ENCODE data around the gene TRAPPC12. TPM values are rescaled to one million over a fixed set of nuclear protein-coding genes. Genes with fewer than 3 reads are reported as not detected.
A peak's percentile ranks its signal among the peaks of the same experiment; 100 is the strongest.
"Not testable (repeated sequence)": the region's sequence is repeated elsewhere in the genome, so short reads cannot be mapped to it uniquely, and the experiment has no call there.

The TRAPPC12 gene
- total RNA-seq, 1 donor from 2014 or later, result 95.4 TPM

- peaks cover 24% of the 10 kb centered on the region for H3K4me1 Mint-ChIP-seq
- H3K36me3 Mint-ChIP-seq (ENCODE audit: low read depth), result peaks cover 38% of the 10 kb centered on the region
- H3K27me3 Mint-ChIP-seq, result no peaks in the 10 kb centered on the region
- ChIA-PET CTCF (no interaction called here), POLR2A (no interaction called here)
- H3K9me3 Mint-ChIP-seq, result no peaks in the 10 kb centered on the region
- intact Hi-C loops (cut with micrococcal nuclease), result no loop called here
- ATAC-seq (ENCODE audit: low read depth) (no peak), DNase-seq (no peak)
- H3K4me3 Mint-ChIP-seq, result no peak overlapping the region
- TF ChIP-seq CTCF (IDR thresholded peaks at IDR 0.05), result no peak
- no peak overlapping the region for H3K27ac Mint-ChIP-seq
These were observed 23.4 kb upstream of the TRAPPC12 start for GRCh38 chr2:3355951-3356569.

GRCh38 chr2:3356799-3357198 is 22.7 kb upstream of the TRAPPC12 start:
- H3K27ac Mint-ChIP-seq, result peak overlapping the region; percentile 46

GRCh38 chr2:3357446-3357845 is 22.0 kb upstream of the TRAPPC12 start:
- DNase-seq; H3K9me3 Mint-ChIP-seq; H3K4me3 Mint-ChIP-seq; ATAC-seq (ENCODE audit: low read depth); intact Hi-C loops (cut with micrococcal nuclease); H3K27me3 Mint-ChIP-seq; CTCF ChIA-PET; POLR2A ChIA-PET: not testable (repeated sequence)
- peaks cover 34% of the 10 kb centered on the region for H3K4me1 Mint-ChIP-seq
- peaks cover 27% of the 10 kb centered on the region for H3K36me3 Mint-ChIP-seq (ENCODE audit: low read depth)
- H3K27ac Mint-ChIP-seq, result peak overlapping the region; percentile 46

More at GRCh38 chr2:3356799-3357198, 22.7 kb upstream of the TRAPPC12 start:
- Mint-ChIP-seq H3K4me1 (peaks cover 29% of the 10 kb centered on the region), H3K9me3 (no peaks in the 10 kb centered on the region), H3K27me3 (no peaks in the 10 kb centered on the region), H3K4me3 (no peak overlapping the region), H3K36me3 (ENCODE audit: low read depth) (peaks cover 31% of the 10 kb centered on the region)
- TF ChIP-seq CTCF (IDR thresholded peaks at IDR 0.05), result no peak
- ChIA-PET POLR2A (no interaction called here), CTCF (no interaction called here)
- ATAC-seq (ENCODE audit: low read depth) (no peak), DNase-seq (no peak)
- intact Hi-C loops (cut with micrococcal nuclease), result no loop called here

GRCh38 chr2:3357926-3358325 is 21.6 kb upstream of the TRAPPC12 start:
- ChIA-PET CTCF (no interaction called here), POLR2A (no interaction called here)
- H3K27ac Mint-ChIP-seq, result peak overlapping the region; percentile 46
- ATAC-seq (ENCODE audit: low read depth) (no peak), DNase-seq (no peak)
- H3K4me1 Mint-ChIP-seq, result peaks cover 39% of the 10 kb centered on the region
- H3K36me3 Mint-ChIP-seq (ENCODE audit: low read depth), result peaks cover 23% of the 10 kb centered on the region
- no peaks in the 10 kb centered on the region for H3K9me3 Mint-ChIP-seq
- no peaks in the 10 kb centered on the region for H3K27me3 Mint-ChIP-seq
- intact Hi-C loops (cut with micrococcal nuclease), result no loop called here
- no peak overlapping the region for H3K4me3 Mint-ChIP-seq
- TF ChIP-seq CTCF (IDR thresholded peaks at IDR 0.05), result no peak

GRCh38 chr2:3361518-3362389 is 17.7 kb upstream of the TRAPPC12 start:
- Mint-ChIP-seq H3K9me3 (no peaks in the 10 kb centered on the region), H3K4me1 (peaks cover 47% of the 10 kb centered on the region), H3K27ac (no peak overlapping the region), H3K4me3 (no peak overlapping the region), H3K27me3 (no peaks in the 10 kb centered on the region), H3K36me3 (ENCODE audit: low read depth) (peaks cover 5% of the 10 kb centered on the region)
- ATAC-seq (ENCODE audit: low read depth) (no peak), DNase-seq (no peak)
- ChIA-PET POLR2A (no interaction called here), CTCF (no interaction called here)
- intact Hi-C loops (cut with micrococcal nuclease), result no loop called here
- TF ChIP-seq CTCF (IDR thresholded peaks at IDR 0.05), result no peak
